Measurements from ENCODE around the gene OTOS. TPM values are rescaled to one million over a fixed set of nuclear protein-coding genes. Genes with fewer than 3 reads are reported as not detected.

Gene OTOS
- total and polyA plus RNA-seq, 5 experiments from 2014 or later = not detected

- no peak for ATAC-seq
- peaks cover 8 to 23% (median 19%) of the 10 kb centered on the region in 5 donors for H3K27me3 Mint-ChIP-seq
- no peak for DNase-seq
- H3K36me3 Mint-ChIP-seq = peaks cover 0 to 11% (median 0%) of the 10 kb centered on the region in 3 donors
- H3K9me3 Mint-ChIP-seq = peaks cover 0 to 9% (median 0%) of the 10 kb centered on the region in 9 donors
- H3K4me3 Mint-ChIP-seq = no peak overlapping the region
- no peaks in the 10 kb centered on the region for H3K4me1 Mint-ChIP-seq
- H3K27ac Mint-ChIP-seq = no peak overlapping the region
- POLR2A ChIA-PET = no interaction called here
These were observed 15.4 kb upstream of the OTOS start for GRCh38 chr2:240155745-240156390.

- no peak for ATAC-seq
These were observed 14.7 kb upstream of the OTOS start for GRCh38 chr2:240155048-240155744.

GRCh38 chr2:240154606-240155005 is 14.1 kb upstream of the OTOS start:
- Mint-ChIP-seq H3K4me3 (no peak overlapping the region), H3K36me3 (peaks cover 0 to 11% (median 0%) of the 10 kb centered on the region in 3 donors), H3K27ac (no peak overlapping the region), H3K27me3 (peaks cover 8 to 26% (median 20%) of the 10 kb centered on the region in 5 donors), H3K9me3 (peaks cover 0 to 9% (median 0%) of the 10 kb centered on the region in 9 donors), H3K4me1 (peaks cover 0 to 3% (median 0%) of the 10 kb centered on the region in 4 donors)
- ATAC-seq (no peak), DNase-seq (no peak)
- POLR2A ChIA-PET = no interaction called here

More at GRCh38 chr2:240155048-240155744, 14.7 kb upstream of the OTOS start:
- H3K27ac Mint-ChIP-seq = no peak overlapping the region
- POLR2A ChIA-PET = no interaction called here
- H3K9me3 Mint-ChIP-seq = peaks cover 0 to 9% (median 0%) of the 10 kb centered on the region in 9 donors
- peaks cover 8 to 23% (median 19%) of the 10 kb centered on the region in 5 donors for H3K27me3 Mint-ChIP-seq
- no peak for DNase-seq
- H3K4me1 Mint-ChIP-seq = peaks cover 0 to under 1% (median 0%) of the 10 kb centered on the region in 4 donors
- H3K36me3 Mint-ChIP-seq = peaks cover 0 to 11% (median 0%) of the 10 kb centered on the region in 3 donors
- H3K4me3 Mint-ChIP-seq = no peak overlapping the region

GRCh38 chr2:240153418-240153817 is 13.0 kb upstream of the OTOS start:
- Mint-ChIP-seq H3K4me1 (peaks cover 0 to 3% (median 0%) of the 10 kb centered on the region in 4 donors), H3K27ac (no peak overlapping the region), H3K27me3 (peaks cover 8 to 33% (median 27%) of the 10 kb centered on the region in 5 donors), H3K4me3 (no peak overlapping the region), H3K9me3 (peaks cover 0 to 9% (median 0%) of the 10 kb centered on the region in 9 donors), H3K36me3 (peaks cover 0 to 11% (median 0%) of the 10 kb centered on the region in 3 donors)
- no peak for ATAC-seq
- POLR2A ChIA-PET = no interaction called here
- DNase-seq = no peak

- ATAC-seq = no peak
- H3K4me1 Mint-ChIP-seq = peaks cover 0 to 9% (median 0%) of the 10 kb centered on the region in 4 donors
- no peak for DNase-seq
- POLR2A ChIA-PET = no interaction called here
- H3K36me3 Mint-ChIP-seq = peaks cover 0 to 11% (median 0%) of the 10 kb centered on the region in 3 donors
- H3K9me3 Mint-ChIP-seq = peaks cover 0 to 9% (median 0%) of the 10 kb centered on the region in 9 donors
- H3K4me3 Mint-ChIP-seq = no peak overlapping the region
- peaks cover 8 to 44% (median 29%) of the 10 kb centered on the region in 5 donors for H3K27me3 Mint-ChIP-seq
- H3K27ac Mint-ChIP-seq = no peak overlapping the region
These were observed 11.1 kb upstream of the OTOS start for GRCh38 chr2:240151477-240152031.

GRCh38 chr2:240149943-240150784 is 9.7 kb upstream of the OTOS start:
- peaks cover 0 to 11% (median 0%) of the 10 kb centered on the region in 3 donors for H3K36me3 Mint-ChIP-seq
- H3K27ac Mint-ChIP-seq = no peak overlapping the region
- ATAC-seq = peak; percentile 51 to 62
- peaks cover 0 to 9% (median 0%) of the 10 kb centered on the region in 4 donors for H3K4me1 Mint-ChIP-seq
- H3K27me3 Mint-ChIP-seq = peaks cover 8 to 44% (median 28%) of the 10 kb centered on the region in 5 donors
- POLR2A ChIA-PET = no interaction called here
- DNase-seq = peak in 4 of 10 donors; percentile 18 to 26 (median 24)
- H3K4me3 Mint-ChIP-seq = no peak overlapping the region
- peaks cover 0 to 9% (median 0%) of the 10 kb centered on the region in 9 donors for H3K9me3 Mint-ChIP-seq

- DNase-seq = no peak
- H3K4me1 Mint-ChIP-seq = peaks cover 0 to 9% (median 1%) of the 10 kb centered on the region in 4 donors
These were observed 7.6 kb upstream of the OTOS start for GRCh38 chr2:240147911-240148587.

GRCh38 chr2:240147382-240147781 is 6.9 kb upstream of the OTOS start:
- POLR2A ChIA-PET = no interaction called here
- H3K4me3 Mint-ChIP-seq = peak overlapping the region in 1 of 10 donors; percentile 20
- peaks cover 8 to 32% (median 23%) of the 10 kb centered on the region in 5 donors for H3K27me3 Mint-ChIP-seq
- H3K4me1 Mint-ChIP-seq = peaks cover 0 to 9% (median 1%) of the 10 kb centered on the region in 4 donors
- peaks cover 0 to under 1% (median 0%) of the 10 kb centered on the region in 9 donors for H3K9me3 Mint-ChIP-seq
- no peak overlapping the region for H3K27ac Mint-ChIP-seq
- ATAC-seq (no peak), DNase-seq (no peak)
- H3K36me3 Mint-ChIP-seq = peaks cover 0 to 6% (median 0%) of the 10 kb centered on the region in 3 donors

More at GRCh38 chr2:240147911-240148587, 7.6 kb upstream of the OTOS start:
- no peak overlapping the region for H3K4me3 Mint-ChIP-seq
- peak overlapping the region in 1 of 10 donors; percentile 8 for H3K27ac Mint-ChIP-seq
- H3K9me3 Mint-ChIP-seq = peaks cover 0 to 7% (median 0%) of the 10 kb centered on the region in 9 donors
- peaks cover 0 to 11% (median 0%) of the 10 kb centered on the region in 3 donors for H3K36me3 Mint-ChIP-seq
- POLR2A ChIA-PET = no interaction called here
- no peak for ATAC-seq
- peaks cover 8 to 38% (median 25%) of the 10 kb centered on the region in 5 donors for H3K27me3 Mint-ChIP-seq

GRCh38 chr2:240146627-240147278 is 6.3 kb upstream of the OTOS start:
- Mint-ChIP-seq H3K27ac (no peak overlapping the region), H3K36me3 (peaks cover 0 to 1% (median 0%) of the 10 kb centered on the region in 3 donors), H3K4me1 (peaks cover 0 to 9% (median 1%) of the 10 kb centered on the region in 4 donors), H3K27me3 (peaks cover 2 to 30% (median 20%) of the 10 kb centered on the region in 5 donors), H3K4me3 (no peak overlapping the region), H3K9me3 (no peaks in the 10 kb centered on the region)
- DNase-seq = no peak
- ATAC-seq = no peak
- POLR2A ChIA-PET = no interaction called here

GRCh38 chr2:240146141-240146561 is 5.7 kb upstream of the OTOS start:
- POLR2A ChIA-PET = no interaction called here
- ATAC-seq (no peak), DNase-seq (peak in 1 of 10 donors; percentile 37)
- H3K4me3 Mint-ChIP-seq = no peak overlapping the region
- H3K4me1 Mint-ChIP-seq = peaks cover 0 to 9% (median 1%) of the 10 kb centered on the region in 4 donors
- H3K9me3 Mint-ChIP-seq = no peaks in the 10 kb centered on the region
- H3K27ac Mint-ChIP-seq = no peak overlapping the region
- no peaks in the 10 kb centered on the region for H3K36me3 Mint-ChIP-seq
- peaks cover 0 to 25% (median 14%) of the 10 kb centered on the region in 5 donors for H3K27me3 Mint-ChIP-seq

GRCh38 chr2:240145461-240145860 is 5.0 kb upstream of the OTOS start:
- H3K27ac Mint-ChIP-seq = no peak overlapping the region
- no peaks in the 10 kb centered on the region for H3K36me3 Mint-ChIP-seq
- peaks cover 0 to 9% (median 1%) of the 10 kb centered on the region in 4 donors for H3K4me1 Mint-ChIP-seq
- no peak overlapping the region for H3K4me3 Mint-ChIP-seq
- POLR2A ChIA-PET = no interaction called here
- H3K27me3 Mint-ChIP-seq = peaks cover 0 to 25% (median 14%) of the 10 kb centered on the region in 5 donors
- ATAC-seq = no peak
- DNase-seq = peak in 1 of 10 donors; percentile 21
- no peaks in the 10 kb centered on the region for H3K9me3 Mint-ChIP-seq

All from naive thymus-derived CD8-positive, alpha-beta T cell (primary cell).